GM12874 (cell line): ENCODE results near the gene ASPDH.
A peak's percentile ranks its signal among the peaks of the same experiment; 100 is the strongest.

ENCODE experiments used
- CTCF ChIP-seq: IDR thresholded peaks from 2 replicates; pipeline ENCODE4 v1.5.1; 2011; ENCODE audit warnings: low read depth, mild to moderate bottlenecking, control low read depth, low read length, moderate library complexity; ENCODE audit not compliant: insufficient read depth

The ASPDH gene

GRCh38 chr19:50505856-50506611 lies 7.7 kb downstream of the ASPDH start:
- TF ChIP-seq CTCF, result no peak

- no peak for TF ChIP-seq CTCF
Observed at GRCh38 chr19:50501568-50502475, 11.9 kb downstream of the ASPDH start.

DNA sequence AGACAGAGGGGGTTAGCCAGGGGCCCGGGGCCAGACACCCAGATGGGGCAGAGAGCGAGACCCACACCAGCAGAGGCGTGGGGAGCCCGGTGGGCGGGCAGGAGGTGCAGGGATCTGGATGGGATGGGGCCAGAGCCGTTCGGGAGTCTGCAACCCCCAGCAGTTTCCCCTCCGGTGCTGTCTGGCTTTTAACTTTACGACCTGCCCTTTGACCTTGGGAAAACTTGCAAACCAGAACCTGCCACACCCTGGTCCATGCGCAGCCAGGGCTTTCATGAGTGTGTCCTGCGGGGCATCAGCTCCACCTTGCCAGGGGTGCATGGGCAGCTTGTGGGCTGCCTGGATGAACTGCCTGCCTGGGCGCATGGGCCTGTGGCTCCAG lies 12.5 kb downstream of the ASPDH start:
- no peak for TF ChIP-seq CTCF

DNA sequence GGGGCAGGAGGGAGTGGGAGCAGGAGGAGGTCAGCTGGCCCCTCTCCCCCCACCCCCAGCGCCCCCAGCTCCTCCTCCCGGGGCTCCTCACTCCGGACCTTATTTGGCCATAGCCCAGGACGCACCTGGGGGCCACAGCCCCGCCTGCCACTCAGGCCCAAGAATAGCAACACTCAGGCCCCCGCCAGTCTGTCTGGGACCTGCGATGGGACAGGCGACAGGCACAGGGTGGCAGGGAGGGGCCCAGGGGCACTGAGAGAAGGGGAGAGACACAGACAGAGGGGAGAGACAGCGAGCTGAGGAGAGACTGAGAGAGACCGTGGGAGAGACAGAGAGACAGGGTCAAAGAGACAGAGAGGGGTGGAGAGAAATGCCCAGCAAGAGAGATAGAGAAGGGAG lies 13.0 kb downstream of the ASPDH start:
- TF ChIP-seq CTCF, result no peak

GRCh38 chr19:50500060-50500752 lies 13.5 kb downstream of the ASPDH start:
- peak; percentile 30; the same call in 1 of the 2 replicates for TF ChIP-seq CTCF

DNA sequence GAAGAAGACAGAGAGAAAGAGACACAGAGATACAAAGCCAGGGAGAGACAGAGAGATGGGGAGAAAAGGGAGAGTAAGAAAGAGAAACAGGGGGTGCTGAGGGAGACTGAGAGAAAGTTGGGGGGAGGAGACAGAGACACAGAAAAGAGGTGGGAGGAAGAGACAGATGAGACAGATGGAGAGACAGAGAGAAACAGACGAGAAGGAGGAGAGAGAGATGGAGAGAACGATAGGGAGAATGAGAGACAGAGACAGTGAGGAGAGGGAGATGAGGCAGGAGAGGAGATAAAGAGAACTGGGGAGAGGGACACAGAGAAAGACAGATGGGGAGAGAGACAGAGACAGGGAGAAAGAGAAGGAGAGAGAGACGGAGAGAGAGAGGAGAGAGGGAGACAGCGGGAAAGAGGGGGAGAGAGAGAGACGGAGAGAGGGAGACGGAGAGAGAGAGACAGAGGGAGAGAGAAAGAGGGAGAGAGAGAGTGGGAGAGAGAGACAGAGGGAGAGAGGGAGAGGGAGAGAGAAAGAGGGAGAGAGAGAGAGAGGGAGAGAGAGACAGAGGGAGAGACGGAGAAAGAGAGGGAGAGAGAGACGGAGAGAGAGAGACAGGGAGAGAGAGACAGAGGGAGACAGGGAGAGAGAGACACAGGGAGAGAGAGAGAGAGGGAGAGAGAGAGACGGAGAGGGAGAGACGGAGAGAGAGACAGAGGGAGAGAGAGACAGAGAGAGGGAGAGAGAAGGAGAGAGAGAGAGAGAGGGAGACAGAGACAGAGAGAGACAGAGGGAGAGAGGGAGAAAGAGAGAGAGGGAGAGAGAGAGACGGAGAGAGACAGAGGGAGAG lies 15.3 kb downstream of the ASPDH start:
- TF ChIP-seq CTCF, result no peak
